Mammary epithelial cell (primary cell): ENCODE results near the gene RRP1.

Experiments used
- CTCF ChIP-seq, 2 donors: IDR thresholded peaks in 1 of 2; conservative IDR thresholded peaks in 1 of 2; 2 replicates each; pipeline ENCODE4 v1.5.1; 2011 to 2012; ENCODE audit warnings: inconsistent platforms in 2 of 2, low read length in 2 of 2, mild to moderate bottlenecking in 2 of 2, control low read depth in 1 of 2, low read depth in 1 of 2; ENCODE audit not compliant: insufficient read depth in 1 of 2; ENCODE audit errors: extremely low read depth in 1 of 2
- EZH2 ChIP-seq: IDR thresholded peaks from 2 replicates; pipeline ENCODE4 v1.6.1; 2012; ENCODE audit warnings: low read length, inconsistent platforms, borderline replicate concordance

DNA sequence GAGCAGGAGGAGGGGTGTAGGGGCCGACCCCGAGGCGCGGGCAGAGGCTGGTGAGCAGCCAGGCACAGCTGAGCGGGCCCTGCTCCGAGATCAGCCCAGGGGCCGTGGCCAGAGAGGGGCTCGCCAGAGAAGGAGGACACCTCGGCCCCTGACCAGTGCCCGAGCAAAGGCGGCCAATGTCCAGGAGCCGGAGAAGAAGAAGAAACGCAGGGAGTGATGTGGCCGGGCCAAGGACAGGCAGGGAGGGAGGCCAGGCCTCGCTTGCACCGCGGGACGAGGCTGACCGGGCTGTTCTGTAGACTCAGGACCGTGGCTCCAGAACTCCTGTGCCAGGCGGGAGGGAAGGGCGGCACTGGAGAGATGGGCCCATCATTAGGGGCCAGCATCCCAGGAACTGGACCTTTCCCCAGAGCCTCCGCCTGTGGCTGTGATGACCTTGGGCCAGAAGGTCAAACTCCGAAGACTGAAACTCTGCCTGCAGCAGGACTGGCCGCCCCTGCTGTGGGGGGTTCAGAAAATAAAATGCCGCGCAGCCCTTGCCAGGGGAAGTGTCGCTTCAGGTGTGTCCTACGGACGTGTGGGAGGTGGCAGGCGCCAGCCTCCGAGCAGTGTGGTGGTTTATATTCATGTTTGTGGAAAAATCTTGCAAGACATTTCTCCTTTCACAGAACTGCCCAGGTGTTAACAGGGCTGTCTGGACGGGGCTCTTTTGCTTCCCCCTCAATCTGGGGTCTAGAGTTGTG lies 14.4 kb downstream of the RRP1 start:
- TF ChIP-seq CTCF (conservative IDR thresholded peaks at IDR 0.05 in 1 of 2, IDR thresholded peaks at IDR 0.05 in 1 of 2; ENCODE audit: extremely low read depth in 1 of 2, insufficient read depth in 1 of 2, low read depth in 1 of 2, low read length in 2 of 2) (no peak), EZH2 (no peak)
